Vagina (tissue), 2 donors: ENCODE measurements around the gene HELZ. TPM values are rescaled to one million over a fixed set of nuclear protein-coding genes. Genes with fewer than 3 reads are reported as not detected.

ENCODE experiments used
- DNase-seq, 2 donors: peaks; one replicate each; pipeline ENCODE4 v3.0.0-alpha.2; 2017; ENCODE audit errors: extremely low spot score in 2 of 2
- H3K27ac ChIP-seq: fragments of 200-600 bp; sonication (generic); one replicate; pipeline ENCODE4 v1.5.1; 2019
- H3K27me3 ChIP-seq: fragments of 200-600 bp; sonication (generic); one replicate; pipeline ENCODE4 v1.5.1; 2019
- H3K36me3 ChIP-seq, 2 donors: fragments of 200-600 bp; sonication (generic); one replicate each; pipeline ENCODE4 v1.5.1; 2017 to 2019
- H3K4me1 ChIP-seq: fragments of 200-600 bp; sonication (generic); one replicate; pipeline ENCODE4 v1.5.1; 2019
- H3K4me3 ChIP-seq, 2 donors: fragments of 200-600 bp; sonication (generic); 1 replicate in 1 of 2; 2 replicates in 1 of 2; pipeline ENCODE4 v1.5.1; 2016 to 2019
- H3K9me3 ChIP-seq: fragments of 200-600 bp; sonication (generic); one replicate; pipeline ENCODE4 v1.5.1; 2019
- POLR2A ChIP-seq, 2 donors: fragments of 450-650 bp; IDR thresholded peaks; one replicate each; pipeline ENCODE4 v1.6.1; 2017; ENCODE audit warnings: antibody characterized with exemption in 2 of 2, mild to moderate bottlenecking in 2 of 2, moderate library complexity in 2 of 2
- POLR2AphosphoS5 ChIP-seq, 2 donors: sonication (generic); formaldehyde crosslinking; IDR thresholded peaks; one replicate each; pipeline ENCODE4 v1.9.0; 2017; ENCODE audit warnings: antibody characterized with exemption in 2 of 2, mild to moderate bottlenecking in 2 of 2, low read depth in 1 of 2; ENCODE audit not compliant: insufficient read depth in 1 of 2
- intact Hi-C: fragments of 100-400 bp; cut with DNase I; formaldehyde crosslinking; loops from one replicate; pipeline ENCODE4 v1.15.1; 2023
- total RNA-seq: library from RNA; depleted of rRNA; stranded (reverse); fragments of >200 nt; gene quantifications from one replicate; pipeline ENCODE4 v1.2.3, GENCODE V29; 2016
- TF ChIP-seq, protein P1 (sequence below), 3 experiments: fragments of 450-650 bp in 2 of 3; fragments of 200-600 bp in 1 of 3; sonication (generic) in 1 of 3; IDR thresholded peaks; one replicate each; pipeline ENCODE4 v1.5.1; 2017 to 2019; ENCODE audit warnings: antibody characterized with exemption in 3 of 3, mild to moderate bottlenecking in 2 of 3, moderate library complexity in 2 of 3

Gene HELZ
- total RNA-seq, 1 donor from 2014 or later: 31.4 TPM

DNA sequence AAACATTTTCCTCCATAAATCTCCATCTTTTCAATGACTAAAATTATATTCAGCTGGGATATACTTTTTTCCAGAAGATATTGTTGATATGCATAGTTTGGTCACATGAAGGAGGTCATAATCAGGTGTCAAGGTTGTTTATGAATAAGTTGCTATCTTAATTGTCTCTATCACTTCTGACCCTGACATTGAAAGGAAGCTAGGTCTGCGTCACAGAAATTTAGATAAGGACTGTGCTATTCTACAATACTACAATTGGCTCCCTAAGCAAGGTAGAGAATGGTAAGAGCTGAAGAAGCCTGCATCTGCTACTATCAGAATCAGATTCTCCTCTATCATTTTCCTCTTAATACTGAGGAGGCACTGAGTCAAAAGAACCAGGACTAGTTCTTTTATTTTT lies 133.2 kb downstream of the HELZ start:
- no peaks in the 10 kb centered on the region for H3K27me3 ChIP-seq
- no peaks in the 10 kb centered on the region for H3K4me1 ChIP-seq
- H3K4me3 ChIP-seq: no peak overlapping the region
- H3K9me3 ChIP-seq: peaks cover 2% of the 10 kb centered on the region
- no peak overlapping the region for H3K27ac ChIP-seq
- no peak for DNase-seq
- H3K36me3 ChIP-seq: peaks cover 5 to 58% of the 10 kb centered on the region in 2 donors
- TF ChIP-seq, protein P1, sequence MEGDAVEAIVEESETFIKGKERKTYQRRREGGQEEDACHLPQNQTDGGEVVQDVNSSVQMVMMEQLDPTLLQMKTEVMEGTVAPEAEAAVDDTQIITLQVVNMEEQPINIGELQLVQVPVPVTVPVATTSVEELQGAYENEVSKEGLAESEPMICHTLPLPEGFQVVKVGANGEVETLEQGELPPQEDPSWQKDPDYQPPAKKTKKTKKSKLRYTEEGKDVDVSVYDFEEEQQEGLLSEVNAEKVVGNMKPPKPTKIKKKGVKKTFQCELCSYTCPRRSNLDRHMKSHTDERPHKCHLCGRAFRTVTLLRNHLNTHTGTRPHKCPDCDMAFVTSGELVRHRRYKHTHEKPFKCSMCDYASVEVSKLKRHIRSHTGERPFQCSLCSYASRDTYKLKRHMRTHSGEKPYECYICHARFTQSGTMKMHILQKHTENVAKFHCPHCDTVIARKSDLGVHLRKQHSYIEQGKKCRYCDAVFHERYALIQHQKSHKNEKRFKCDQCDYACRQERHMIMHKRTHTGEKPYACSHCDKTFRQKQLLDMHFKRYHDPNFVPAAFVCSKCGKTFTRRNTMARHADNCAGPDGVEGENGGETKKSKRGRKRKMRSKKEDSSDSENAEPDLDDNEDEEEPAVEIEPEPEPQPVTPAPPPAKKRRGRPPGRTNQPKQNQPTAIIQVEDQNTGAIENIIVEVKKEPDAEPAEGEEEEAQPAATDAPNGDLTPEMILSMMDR (IDR thresholded peaks at IDR 0.05): no peak
- TF ChIP-seq POLR2AphosphoS5 (IDR thresholded peaks at IDR 0.05; ENCODE audit: insufficient read depth in 1 of 2, low read depth in 1 of 2): no peak
- no peak for TF ChIP-seq POLR2A (IDR thresholded peaks at IDR 0.05)
- intact Hi-C loops: no loop called here

DNA sequence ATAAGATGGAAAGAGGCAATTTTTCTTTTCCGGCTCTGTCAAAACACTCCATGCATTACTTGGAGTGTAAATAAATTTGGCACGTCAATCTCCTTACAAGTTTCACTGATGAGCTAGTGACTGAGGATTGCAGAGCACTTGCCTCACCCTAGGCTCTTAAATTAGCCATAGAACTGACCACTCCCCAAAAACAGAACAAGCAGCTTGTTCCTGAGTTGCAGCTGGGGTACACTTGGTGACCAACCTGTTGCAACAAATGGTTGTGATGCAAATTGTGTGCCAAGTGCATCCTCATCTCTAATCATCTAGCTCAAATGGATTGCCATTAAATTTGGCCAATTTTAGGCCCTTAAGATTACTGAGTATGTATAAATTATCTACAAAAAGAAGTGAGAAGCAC lies 133.7 kb downstream of the HELZ start:
- H3K27me3 ChIP-seq: no peaks in the 10 kb centered on the region
- no peaks in the 10 kb centered on the region for H3K9me3 ChIP-seq
- H3K27ac ChIP-seq: no peak overlapping the region
- TF ChIP-seq, protein P1 (IDR thresholded peaks at IDR 0.05): no peak
- TF ChIP-seq POLR2AphosphoS5 (IDR thresholded peaks at IDR 0.05; ENCODE audit: insufficient read depth in 1 of 2, low read depth in 1 of 2) (no peak), POLR2A (IDR thresholded peaks at IDR 0.05) (no peak)
- intact Hi-C loops: no loop called here
- no peaks in the 10 kb centered on the region for H3K4me1 ChIP-seq
- peaks cover 5 to 60% of the 10 kb centered on the region in 2 donors for H3K36me3 ChIP-seq
- DNase-seq: no peak
- no peak overlapping the region for H3K4me3 ChIP-seq

DNA sequence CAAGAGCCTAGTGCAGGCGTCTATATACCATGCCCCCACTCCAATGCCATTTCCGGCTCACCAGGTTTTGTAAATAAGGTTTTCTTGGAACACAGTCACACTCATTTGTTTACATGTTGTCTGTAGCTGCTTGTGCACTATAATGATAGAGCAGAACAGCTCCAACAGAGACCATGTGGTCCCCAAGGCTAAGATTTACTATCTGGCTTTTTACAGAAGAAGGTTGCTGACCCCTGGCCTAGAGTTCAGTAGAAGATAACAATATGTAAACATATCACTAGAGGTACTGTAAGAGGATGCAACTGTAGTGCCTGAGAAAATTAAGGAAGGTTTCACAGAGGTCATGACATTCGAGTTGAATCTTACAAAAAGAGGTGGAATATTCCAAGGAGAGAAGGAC lies 134.4 kb downstream of the HELZ start:
- Histone ChIP-seq H3K4me1 (no peaks in the 10 kb centered on the region), H3K36me3 (peaks cover 5 to 57% of the 10 kb centered on the region in 2 donors), H3K27ac (no peak overlapping the region), H3K9me3 (no peaks in the 10 kb centered on the region), H3K4me3 (no peak overlapping the region), H3K27me3 (no peaks in the 10 kb centered on the region)
- intact Hi-C loops: no loop called here
- DNase-seq: no peak
- no peak for TF ChIP-seq POLR2AphosphoS5 (IDR thresholded peaks at IDR 0.05; ENCODE audit: insufficient read depth in 1 of 2, low read depth in 1 of 2)
- TF ChIP-seq, protein P1 (IDR thresholded peaks at IDR 0.05): no peak
- TF ChIP-seq POLR2A (IDR thresholded peaks at IDR 0.05): no peak

DNA sequence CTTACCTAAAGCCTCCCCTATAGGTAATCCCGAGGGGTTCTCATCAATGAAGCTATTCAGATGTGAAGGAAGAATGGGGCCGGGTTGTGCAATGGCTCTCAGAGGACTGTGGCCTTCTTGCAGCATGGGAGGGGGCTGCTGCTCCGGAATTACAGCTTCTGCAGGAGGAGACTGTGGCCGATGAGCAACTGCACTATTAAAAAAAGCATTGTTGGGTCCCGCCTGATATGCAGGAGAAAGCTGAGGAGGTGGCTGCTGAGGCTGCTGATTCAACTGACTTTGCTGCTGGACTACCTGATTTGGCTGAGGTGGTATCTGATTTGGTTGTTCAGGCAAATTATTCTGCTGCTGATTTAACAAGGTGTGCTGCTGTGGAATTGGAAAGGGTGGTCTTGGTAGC lies 135.9 kb downstream of the HELZ start:
- intact Hi-C loops: no loop called here
- Histone ChIP-seq H3K27me3 (no peaks in the 10 kb centered on the region), H3K4me1 (no peaks in the 10 kb centered on the region), H3K9me3 (no peaks in the 10 kb centered on the region), H3K4me3 (no peak overlapping the region), H3K36me3 (peaks cover 5 to 48% of the 10 kb centered on the region in 2 donors), H3K27ac (no peak overlapping the region)
- TF ChIP-seq, protein P1 (IDR thresholded peaks at IDR 0.05): no peak
- TF ChIP-seq POLR2A (IDR thresholded peaks at IDR 0.05) (no peak), POLR2AphosphoS5 (IDR thresholded peaks at IDR 0.05; ENCODE audit: insufficient read depth in 1 of 2, low read depth in 1 of 2) (no peak)
- DNase-seq: no peak

DNA sequence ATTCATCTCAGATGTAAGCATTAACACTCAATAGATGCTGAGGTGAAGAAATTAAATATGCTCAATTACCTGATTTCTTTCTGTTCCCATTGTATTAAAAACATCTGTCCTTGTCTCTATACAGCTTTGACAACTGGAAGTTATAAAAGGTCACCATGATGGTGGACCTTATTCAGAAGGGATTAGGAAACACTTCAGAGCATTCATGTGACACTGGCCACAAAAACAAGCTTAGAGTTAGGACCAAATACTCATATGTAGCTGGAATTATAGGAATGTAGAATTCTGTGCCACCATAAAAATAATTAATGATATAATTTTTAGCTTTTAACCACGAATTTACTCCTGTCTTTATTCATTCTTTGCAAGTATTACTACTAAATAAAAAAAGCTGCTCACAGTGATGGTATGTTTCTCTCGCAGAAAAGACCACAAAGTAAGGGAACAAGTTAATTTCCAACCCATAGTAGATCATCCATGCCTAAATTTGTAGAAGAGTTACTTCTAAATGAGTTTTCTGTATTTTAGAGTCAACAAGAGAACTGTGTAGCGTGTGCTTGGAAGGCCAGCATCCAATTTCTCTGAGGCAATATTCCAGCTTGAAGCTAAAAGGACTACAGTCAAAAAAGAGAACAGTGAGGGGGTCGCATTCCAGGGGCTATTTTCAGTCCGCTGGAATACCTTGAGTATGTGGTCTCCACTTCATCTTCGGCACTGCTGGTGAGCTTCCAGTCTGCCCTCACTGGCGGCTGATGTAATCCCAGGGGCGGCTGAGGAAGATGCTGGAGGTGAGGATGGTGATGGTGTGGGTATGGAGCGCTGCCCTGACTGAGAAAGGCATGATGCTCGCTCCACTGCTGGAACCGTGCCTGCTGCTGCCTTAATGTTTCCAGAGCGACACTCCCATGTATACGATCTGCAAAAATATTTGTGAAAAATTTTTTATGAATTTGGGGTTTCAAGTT lies 136.9 kb downstream of the HELZ start:
- intact Hi-C loops: no loop called here
- H3K4me3 ChIP-seq: no peak overlapping the region
- H3K27me3 ChIP-seq: no peaks in the 10 kb centered on the region
- no peak overlapping the region for H3K27ac ChIP-seq
- TF ChIP-seq POLR2AphosphoS5 (IDR thresholded peaks at IDR 0.05; ENCODE audit: insufficient read depth in 1 of 2, low read depth in 1 of 2) (no peak), POLR2A (IDR thresholded peaks at IDR 0.05) (no peak)
- TF ChIP-seq, protein P1 (IDR thresholded peaks at IDR 0.05): no peak
- H3K4me1 ChIP-seq: peaks cover 5% of the 10 kb centered on the region
- no peaks in the 10 kb centered on the region for H3K9me3 ChIP-seq
- H3K36me3 ChIP-seq: peaks cover 5 to 40% of the 10 kb centered on the region in 2 donors
- DNase-seq: no peak
